Motor neuron (in vitro differentiated cells): ENCODE results near the gene TSEN15. TPM values are rescaled to one million over a fixed set of nuclear protein-coding genes. Genes with fewer than 3 reads are reported as not detected.

Source experiments
- ATAC-seq, 8 experiments: fragments of 200-7000 bp; cut with Tn5 transposase; replicated peaks in 6 of 8; 2 replicates each; pipeline ENCODE4 v1.8.0; 2021; ENCODE audit warnings: mild to moderate bottlenecking in 8 of 8, moderate library complexity in 8 of 8
- H3K27ac ChIP-seq, 2 donors: fragments of 250-450 bp; sonication (Bioruptor Pico); 2 replicates each; pipeline ENCODE4 v1.9.0; 2021; ENCODE audit warnings: antibody characterized with exemption in 2 of 2, mild to moderate bottlenecking in 2 of 2, moderate library complexity in 1 of 2
- H3K4me1 ChIP-seq, 2 donors: fragments of 250-450 bp; sonication (Bioruptor Pico); replicated peaks in 1 of 2; 2 replicates each; pipeline ENCODE4 v1.6.1; 2021; ENCODE audit warnings: antibody characterized with exemption in 2 of 2, mild to moderate bottlenecking in 2 of 2, moderate library complexity in 1 of 2
- H3K4me3 ChIP-seq, 5 donors: fragments of 250-450 bp; sonication (Bioruptor Pico); 2 replicates each; pipeline ENCODE4 v1.9.0; 2021; ENCODE audit warnings: antibody characterized with exemption in 5 of 5, mild to moderate bottlenecking in 5 of 5, moderate library complexity in 4 of 5
- WGBS, 10 experiments: fragments of 450-650 bp; shearing (Covaris generic); methylation state at CpG; one replicate each; pipeline ENCODE4 v1.0.0; 2022; 5-methylcytosine and 5-hydroxymethylcytosine counted together
- in situ Hi-C, 9 experiments: fragments of 400-800 bp; cut with MboI; loops; one replicate each; pipeline ENCODE4 v1.15.0; 2021; ENCODE audit warnings: low sequenced_read_pairs in 9 of 9, low pct_unique_long_range_greater_than_20kb in 2 of 9; ENCODE audit not compliant: unreplicated experiment in 9 of 9
- total RNA-seq, 8 experiments: library from RNA; unstranded; fragments of 300-600 nt; gene quantifications; 2 replicates each; pipeline versions ENCODE4 v1.2.3 to v1.2.4, GENCODE V29; 2022

The TSEN15 gene
- total RNA-seq, 8 experiments from 2014 or later: 23.2 to 63.6 (median 48.8) TPM

DNA sequence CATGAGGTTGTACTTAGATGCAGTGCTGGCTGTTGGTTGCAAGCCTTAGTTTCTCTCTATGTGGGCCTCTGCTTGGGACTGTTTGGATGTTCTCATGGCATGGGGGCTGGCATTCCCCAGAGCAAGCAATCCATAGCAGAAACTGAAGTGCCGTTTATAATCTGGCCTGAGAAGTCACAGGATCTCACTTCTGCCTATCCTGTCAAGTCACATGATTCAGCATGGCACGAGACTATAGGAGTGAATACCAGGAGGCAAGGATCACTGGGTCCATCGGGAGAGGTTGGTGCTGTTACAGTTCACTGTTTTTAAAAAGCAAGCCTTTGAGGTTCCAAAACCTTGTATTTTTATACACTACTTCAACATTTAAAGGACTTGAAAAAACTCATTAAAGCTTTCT lies 30.7 kb upstream of the TSEN15 start:
- ATAC-seq: no peak
- Histone ChIP-seq H3K27ac (no peak overlapping the region), H3K4me3 (no peak overlapping the region), H3K4me1 (peaks cover 33 to 37% of the 10 kb centered on the region in 2 donors)
- WGBS, 10 experiments: 25 to 100% (median 67%) methylated on average over 1 to 3 of the region's 3 CpGs; no CpG with 5 or more reads in 5 of the 10 experiments
- in situ Hi-C loops: no loop called here

DNA sequence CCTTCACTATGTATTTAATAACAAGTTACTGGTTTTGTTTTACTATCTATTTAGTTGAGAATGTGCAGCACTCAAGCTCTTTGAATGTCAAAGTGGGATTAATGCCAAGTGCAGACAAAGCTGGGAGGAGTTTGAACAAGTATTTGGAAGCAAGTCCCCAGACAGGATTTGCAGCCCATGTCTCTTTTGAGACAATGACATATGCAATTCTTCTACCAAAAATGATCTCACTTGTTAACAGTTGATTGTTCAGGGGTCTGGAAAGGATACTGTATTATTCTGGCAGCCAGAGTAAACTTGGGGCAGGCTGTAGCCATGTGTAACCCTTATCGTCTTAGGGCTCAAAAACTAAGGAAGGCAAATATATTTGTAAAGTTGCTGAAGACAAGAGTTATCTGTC lies 29.8 kb upstream of the TSEN15 start:
- no peak overlapping the region for H3K27ac ChIP-seq
- 78 to 100% (median 84%) methylated on average over 1 of the region's 1 CpG; no CpG with 5 or more reads in 2 of the 10 experiments for WGBS, 10 experiments
- ATAC-seq: peak in 5 of 8 experiments; percentile 35 to 73 (median 52)
- peaks cover 33 to 37% of the 10 kb centered on the region in 2 donors for H3K4me1 ChIP-seq
- in situ Hi-C loops: no loop called here
- no peak overlapping the region for H3K4me3 ChIP-seq

DNA sequence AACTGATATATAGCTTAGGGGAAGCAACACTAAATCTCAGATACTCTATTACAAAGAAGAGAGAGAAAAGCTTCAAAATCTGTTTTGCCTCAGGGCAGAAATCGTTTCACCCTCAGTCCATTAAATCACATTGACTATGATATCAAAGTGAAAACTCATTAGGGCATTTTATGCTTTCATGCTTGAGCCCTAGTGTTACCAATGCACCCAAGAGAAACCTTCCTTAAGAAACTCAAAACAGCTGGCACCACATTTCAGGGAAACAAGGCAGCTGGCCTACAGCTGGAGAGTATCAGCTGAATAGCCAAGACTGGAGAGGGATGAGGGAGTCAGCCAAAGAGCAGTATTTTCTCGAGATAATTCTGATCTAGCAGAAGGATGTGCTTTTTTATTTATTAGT lies 28.9 kb upstream of the TSEN15 start:
- in situ Hi-C loops: no loop called here
- Histone ChIP-seq H3K4me1 (peaks cover 29 to 31% of the 10 kb centered on the region in 2 donors), H3K27ac (no peak overlapping the region), H3K4me3 (no peak overlapping the region)
- WGBS, 10 experiments: 0 to 88% (median 43%) methylated on average over 1 to 2 of the region's 2 CpGs; no CpG with 5 or more reads in 2 of the 10 experiments
- ATAC-seq: peak in 2 of 8 experiments; percentile 25 to 38

DNA sequence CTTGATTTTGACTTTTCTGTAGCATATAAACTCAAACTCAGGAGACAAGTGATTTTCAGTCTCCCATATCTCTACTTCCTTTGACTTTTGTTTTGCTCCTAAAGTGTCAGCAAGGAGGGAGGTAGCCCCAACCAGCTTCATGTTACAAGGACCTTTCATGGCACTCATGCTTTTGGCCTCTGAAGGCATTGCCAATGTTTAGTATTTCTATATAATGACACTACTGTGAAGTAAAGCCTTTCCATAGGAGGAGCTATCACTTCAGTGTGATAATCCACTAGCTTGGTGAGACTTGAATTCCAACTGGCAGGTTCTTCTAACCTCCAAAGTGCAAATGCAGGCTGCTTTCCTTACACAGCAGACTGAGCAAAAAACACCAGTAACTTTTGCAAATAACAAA lies 28.4 kb upstream of the TSEN15 start:
- Histone ChIP-seq H3K4me1 (peaks cover 28 to 32% of the 10 kb centered on the region in 2 donors), H3K27ac (no peak overlapping the region), H3K4me3 (no peak overlapping the region)
- no peak for ATAC-seq
- in situ Hi-C loops: no loop called here

DNA sequence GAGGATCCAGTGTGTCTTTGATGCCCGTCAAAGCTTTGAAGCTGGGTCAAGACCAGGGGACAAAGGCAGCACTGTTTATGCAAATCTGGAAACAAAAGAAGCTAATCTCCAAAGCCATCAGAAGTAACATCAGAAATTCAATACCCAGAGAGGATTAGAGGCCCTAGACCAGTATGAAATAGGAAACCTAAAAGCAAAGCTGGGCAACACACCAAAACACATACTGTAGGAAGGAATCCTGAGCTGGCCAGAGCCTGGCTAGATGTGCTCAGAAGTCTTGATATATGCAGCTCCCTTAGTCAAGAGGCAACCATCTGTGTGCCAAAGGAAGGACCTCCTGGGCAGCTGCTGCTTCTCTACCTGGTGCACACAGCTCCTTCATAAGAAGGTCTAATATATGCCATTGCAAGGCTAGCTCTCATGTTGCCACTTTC lies 26.3 kb upstream of the TSEN15 start:
- 33 to 100% (median 56%) methylated on average over 1 of the region's 1 CpG; no CpG with 5 or more reads in 3 of the 10 experiments for WGBS, 10 experiments
- Histone ChIP-seq H3K4me1 (peaks cover 14 to 26% of the 10 kb centered on the region in 2 donors), H3K4me3 (no peak overlapping the region), H3K27ac (no peak overlapping the region)
- in situ Hi-C loops: loop anchor here in 2 of 9 experiments (25.0 kb wide), 1 partner anchor 88 kb away; no protein-coding TSS in a partner anchor
- ATAC-seq: peak in 3 of 8 experiments; percentile 41 to 93 (median 87)

DNA sequence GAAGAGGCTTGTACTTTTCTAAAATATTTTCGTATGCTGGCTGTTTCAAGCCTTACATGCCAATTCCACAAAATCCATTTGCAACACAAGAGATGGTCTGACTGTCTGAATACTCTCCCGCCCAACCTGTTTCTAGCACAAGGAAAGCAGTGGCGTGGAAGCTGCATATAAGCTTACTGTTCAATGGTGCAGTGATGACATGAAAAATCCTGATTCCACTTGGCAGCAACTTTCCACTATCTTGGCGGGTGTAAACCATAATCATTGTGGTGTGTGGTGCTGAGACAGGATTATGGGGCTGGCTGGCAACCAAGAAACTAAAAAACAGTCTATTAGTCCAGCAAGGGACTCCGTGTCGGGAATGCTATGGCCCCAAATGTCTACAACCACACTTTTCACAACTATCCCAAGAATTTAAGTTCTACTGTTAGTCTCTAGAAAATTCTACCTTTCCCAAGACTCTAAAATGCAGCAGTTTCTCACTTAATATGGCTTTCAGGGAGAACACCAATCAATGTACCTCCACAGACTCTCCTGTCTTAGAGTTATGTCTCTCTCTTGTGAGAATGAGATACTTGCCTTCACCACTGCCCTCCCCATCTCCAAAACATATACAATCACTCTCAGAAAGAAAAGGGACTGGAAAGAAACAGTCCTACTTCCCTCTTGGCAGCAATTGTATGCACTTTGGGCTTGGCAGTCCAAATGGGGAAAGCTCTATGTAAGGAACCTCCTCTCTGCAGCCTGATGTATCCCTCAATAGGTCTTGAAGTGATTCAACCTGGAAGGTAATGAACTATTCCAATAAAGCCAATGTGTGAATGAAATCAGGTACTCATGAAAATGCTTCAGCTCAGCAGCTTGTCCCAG lies 23.5 kb upstream of the TSEN15 start:
- Histone ChIP-seq H3K4me3 (no peak overlapping the region), H3K27ac (no peak overlapping the region), H3K4me1 (peaks cover 0 to 11% of the 10 kb centered on the region in 2 donors)
- 45 to 100% (median 66%) methylated on average over 2 to 6 of the region's 6 CpGs; no CpG with 5 or more reads in 1 of the 10 experiments for WGBS, 10 experiments
- peak in 1 of 8 experiments; percentile 27 for ATAC-seq
- in situ Hi-C loops: loop anchor here in 2 of 9 experiments (25.0 kb wide), 1 partner anchor 91 kb away; no protein-coding TSS in a partner anchor

DNA sequence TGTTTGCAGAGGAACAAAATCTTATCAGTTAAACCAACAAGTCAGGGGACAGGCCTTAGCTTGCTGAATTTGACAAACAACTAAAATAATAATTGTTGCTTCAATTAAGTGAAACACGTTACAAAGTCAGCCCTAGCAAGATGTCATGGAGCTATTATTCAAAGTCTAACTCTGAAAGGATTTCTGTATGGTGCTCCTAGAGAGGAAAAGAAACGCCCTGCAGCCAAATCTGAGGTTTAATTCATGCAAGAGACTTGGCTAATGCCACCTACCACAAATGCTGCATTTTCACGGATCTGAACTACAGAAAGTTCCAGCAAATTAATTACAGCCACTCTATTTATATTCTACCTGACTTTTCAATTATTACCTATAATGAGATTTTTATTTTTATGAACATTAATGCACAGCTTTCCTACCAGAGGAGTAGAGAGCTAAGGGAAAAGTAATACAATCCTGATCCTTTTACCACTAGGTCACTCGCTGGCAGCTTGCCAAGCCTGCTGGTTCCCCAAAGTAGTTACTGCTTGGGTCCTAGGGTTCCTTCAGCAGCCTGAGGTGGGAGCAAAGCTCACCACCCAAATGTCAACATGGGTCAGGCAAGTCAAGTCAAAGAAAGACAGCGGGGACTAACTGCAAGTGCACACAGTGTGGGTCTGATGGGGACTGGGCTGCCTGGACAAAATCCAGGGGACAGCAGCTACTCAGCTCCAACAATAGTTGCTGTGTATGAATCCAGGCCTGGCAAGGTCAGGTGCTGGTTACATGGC lies 22.5 kb upstream of the TSEN15 start:
- Histone ChIP-seq H3K4me1 (peaks cover 0 to 8% of the 10 kb centered on the region in 2 donors), H3K4me3 (no peak overlapping the region), H3K27ac (no peak overlapping the region)
- in situ Hi-C loops: loop anchor here in 2 of 9 experiments (25.0 kb wide), 1 partner anchor 92 kb away; no protein-coding TSS in a partner anchor
- ATAC-seq: peak in 1 of 8 experiments; percentile 26
- 11 to 100% (median 88%) methylated on average over 1 to 5 of the region's 5 CpGs for WGBS, 10 experiments

DNA sequence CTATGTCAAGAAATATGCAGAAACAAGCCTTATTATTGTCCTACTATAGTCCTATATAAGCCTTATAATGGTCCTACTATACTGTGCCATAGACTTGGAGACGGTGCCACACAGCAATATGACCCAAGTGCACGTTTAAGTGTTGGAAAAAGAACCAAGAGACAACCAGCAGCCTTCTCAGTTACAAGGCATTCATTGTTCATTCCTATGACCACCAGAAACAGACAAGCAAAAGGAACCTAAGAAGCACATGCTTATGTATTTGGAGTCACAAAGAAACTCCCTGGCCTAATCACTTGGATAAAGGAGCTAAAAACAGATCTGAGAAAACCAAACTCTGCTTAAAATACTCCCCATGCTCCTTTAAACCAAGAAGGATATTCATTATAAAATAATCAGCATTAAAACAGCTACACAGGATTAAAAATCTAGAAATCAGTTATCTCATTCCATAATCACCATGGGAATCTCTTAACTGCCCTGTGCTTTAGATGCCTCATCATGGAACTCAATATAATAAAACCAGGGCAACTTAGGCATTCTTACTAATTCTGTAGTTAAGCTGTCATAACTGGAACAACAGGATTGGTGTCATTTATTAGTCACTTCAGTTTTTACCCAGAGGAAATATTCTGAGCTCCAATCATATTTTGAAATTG lies 21.0 kb upstream of the TSEN15 start:
- WGBS, 10 experiments: 54 to 100% (median 80%) methylated on average over 1 to 2 of the region's 2 CpGs; no CpG with 5 or more reads in 1 of the 10 experiments
- peaks cover under 1 to 8% of the 10 kb centered on the region in 2 donors for H3K4me1 ChIP-seq
- H3K27ac ChIP-seq: no peak overlapping the region
- no peak overlapping the region for H3K4me3 ChIP-seq
- in situ Hi-C loops: loop anchor here in 2 of 9 experiments (25.0 kb wide), 1 partner anchor 93 kb away; no protein-coding TSS in a partner anchor
- no peak for ATAC-seq

DNA sequence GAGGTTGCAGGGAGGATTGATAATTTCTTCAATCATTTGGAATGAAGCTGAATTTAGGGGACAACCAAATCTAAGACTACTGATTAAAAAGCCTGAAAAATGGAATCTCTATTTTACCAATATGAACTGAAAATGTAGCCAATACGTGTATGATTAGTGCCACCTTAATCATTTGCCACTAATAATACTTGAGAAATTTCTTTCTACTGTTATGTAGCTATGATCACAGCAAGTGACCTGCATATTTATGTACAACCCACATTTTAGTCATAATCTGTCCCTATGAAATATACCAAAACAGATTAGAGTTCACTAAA lies 20.5 kb upstream of the TSEN15 start:
- Histone ChIP-seq H3K27ac (no peak overlapping the region), H3K4me3 (no peak overlapping the region), H3K4me1 (peaks cover 6 to 13% of the 10 kb centered on the region in 2 donors)
- in situ Hi-C loops: loop anchor here in 2 of 9 experiments (25.0 kb wide), 1 partner anchor 94 kb away; no protein-coding TSS in a partner anchor
- no peak for ATAC-seq
- 80 to 100% (median 95%) methylated on average over 1 of the region's 1 CpG; no CpG with 5 or more reads in 5 of the 10 experiments for WGBS, 10 experiments

DNA sequence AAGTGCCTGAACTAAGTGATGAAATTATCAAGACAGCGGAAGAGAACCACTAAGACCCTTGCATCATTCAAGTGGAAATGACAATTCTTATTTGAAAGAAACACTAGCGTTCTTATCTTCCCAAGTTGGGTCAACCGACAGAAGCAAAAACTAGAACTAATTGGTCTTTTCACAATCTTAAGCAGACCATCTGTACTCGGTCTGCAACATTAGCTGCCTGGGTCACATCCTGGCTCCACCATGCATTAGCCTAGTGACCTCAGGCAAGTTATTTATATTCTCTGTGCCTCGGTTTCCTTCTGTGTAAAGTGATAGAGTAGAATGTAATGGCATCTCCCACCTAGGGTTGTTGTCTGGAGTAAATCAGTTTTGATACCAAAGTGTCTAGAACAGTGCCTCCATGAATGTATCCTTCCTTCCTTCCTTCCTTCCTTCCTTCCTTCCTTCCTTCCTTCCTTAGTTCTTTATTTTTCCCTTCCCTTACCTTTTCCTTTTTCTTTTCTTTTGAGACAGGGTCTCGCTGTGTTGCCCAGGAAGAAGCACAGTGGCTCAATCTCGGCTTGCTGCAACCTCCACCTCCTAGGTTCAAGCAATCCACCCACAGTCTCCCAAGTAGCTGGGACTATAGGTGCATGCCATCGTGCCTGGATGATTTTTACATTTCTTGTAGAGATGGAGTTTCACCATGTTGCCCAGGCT lies 20.0 kb upstream of the TSEN15 start:
- no peak for ATAC-seq
- H3K27ac ChIP-seq: no peak overlapping the region
- in situ Hi-C loops: loop anchor here in 2 of 9 experiments (25.0 kb wide), 1 partner anchor 94 kb away; no protein-coding TSS in a partner anchor
- WGBS, 10 experiments: 60 to 100% (median 82%) methylated on average over 1 to 7 of the region's 8 CpGs
- peaks cover 6 to 14% of the 10 kb centered on the region in 2 donors for H3K4me1 ChIP-seq
- H3K4me3 ChIP-seq: no peak overlapping the region

DNA sequence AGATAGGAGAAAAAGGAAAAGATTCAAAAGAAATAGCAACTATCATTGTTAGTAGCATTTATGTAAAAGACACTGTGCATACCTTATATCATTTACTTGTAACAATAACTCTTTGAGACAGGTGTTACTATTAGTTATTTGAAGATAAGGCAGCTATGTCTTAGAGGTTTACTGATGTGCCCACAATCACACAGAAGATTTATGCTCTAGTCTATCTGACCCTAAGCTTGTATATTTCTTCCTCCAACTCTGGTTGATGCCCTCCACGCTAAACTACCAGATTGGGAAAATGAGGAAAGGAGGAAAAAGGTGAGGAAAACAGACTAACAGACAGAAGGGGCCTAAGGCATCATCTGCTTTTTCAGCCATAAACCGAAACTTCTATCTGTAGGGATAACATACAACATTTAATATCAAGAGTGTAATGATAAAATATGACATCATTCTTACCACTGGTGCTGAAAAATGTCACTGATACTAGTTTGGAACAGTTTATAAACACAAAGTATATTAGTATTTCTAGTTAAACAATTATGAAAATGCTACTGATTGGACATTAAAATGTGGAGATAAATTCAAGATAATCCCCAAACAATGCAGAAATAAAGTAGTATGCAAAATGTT lies 19.1 kb upstream of the TSEN15 start:
- ATAC-seq: no peak
- WGBS, 10 experiments: 43 to 96% (median 83%) methylated on average over 1 to 2 of the region's 2 CpGs; no CpG with 5 or more reads in 1 of the 10 experiments

More for the DNA sequence above, 19.1 kb upstream of the TSEN15 start:
- Histone ChIP-seq H3K4me3 (no peak overlapping the region), H3K27ac (no peak overlapping the region), H3K4me1 (peaks cover 6 to 14% of the 10 kb centered on the region in 2 donors)
- in situ Hi-C loops: loop anchor here in 2 of 9 experiments (25.0 kb wide), 1 partner anchor 95 kb away; no protein-coding TSS in a partner anchor
